PC-3 (cell line): ENCODE data around the gene NSMCE1. TPM values are rescaled to one million over a fixed set of nuclear protein-coding genes. Genes with fewer than 3 reads are reported as not detected.

Experiments used
- ATAC-seq: fragments of 200-7000 bp; cut with Tn5 transposase; 2 replicates; pipeline ENCODE4 v1.9.1; 2020; ENCODE audit warnings: mild to moderate bottlenecking, moderate library complexity
- BruUV-seq: library from RNA; stranded (reverse); fragments of 400-500 nt; replicated peaks from 2 replicates; lab custom pipeline; 2021; lab: Mats Ljungman, UMichigan
- CTCF ChIA-PET: fragments of 300-600 bp; sonication (Branson Sonifier 250); formaldehyde crosslinking; loops from one replicate; lab custom pipeline; 2022; ENCODE audit warnings: antibody characterized with exemption; lab: Charles Lee
- POLR2A ChIA-PET: fragments of 300-600 bp; sonication (Branson Sonifier 250); formaldehyde crosslinking; loops from one replicate; lab custom pipeline; 2022; ENCODE audit warnings: antibody characterized with exemption; ENCODE audit not compliant: unreplicated experiment; lab: Charles Lee
- DNase-seq: peaks from one replicate; pipeline ENCODE4 v3.0.0-alpha.2; 2015
- H2AFZ ChIP-seq: fragments of 300-600 bp; sonication (generic); 2 replicates; pipeline ENCODE4 v1.6.0; 2016; ENCODE audit warnings: antibody characterized with exemption, low read length
- H3F3A ChIP-seq: fragments of 300-600 bp; sonication (generic); one replicate; pipeline ENCODE4 v1.6.0; 2017; ENCODE audit warnings: antibody characterized with exemption, low read length, control low read depth, mild to moderate bottlenecking; ENCODE audit not compliant: unreplicated experiment
- H3K27ac ChIP-seq: fragments of 300-600 bp; sonication (generic); 2 replicates; pipeline ENCODE4 v1.5.1; 2016; ENCODE audit warnings: mild to moderate bottlenecking, low read length
- H3K27me3 ChIP-seq: fragments of 300-600 bp; sonication (generic); 2 replicates; pipeline ENCODE4 v1.6.1; 2016; ENCODE audit warnings: low read length, mixed read lengths
- H3K36me3 ChIP-seq: fragments of 300-600 bp; sonication (generic); 2 replicates; pipeline ENCODE4 v1.6.1; 2016; ENCODE audit warnings: low read depth, mixed run types, low read length, mixed read lengths
- H3K4me1 ChIP-seq: fragments of 300-600 bp; sonication (generic); 2 replicates; pipeline ENCODE4 v1.5.1; 2016; ENCODE audit warnings: low read length; ENCODE audit not compliant: insufficient read depth
- H3K4me2 ChIP-seq: fragments of 300-600 bp; sonication (generic); 2 replicates; pipeline ENCODE4 v1.6.0; 2016; ENCODE audit warnings: low read length
- H3K4me3 ChIP-seq: fragments of 300-600 bp; sonication (generic); 2 replicates; pipeline ENCODE4 v1.5.1; 2016; ENCODE audit warnings: mild to moderate bottlenecking, low read length, mixed read lengths
- H3K79me2 ChIP-seq: fragments of 300-600 bp; sonication (generic); 2 replicates; pipeline ENCODE4 v1.6.1; 2017; ENCODE audit warnings: low read length, mixed read lengths
- H3K9ac ChIP-seq: fragments of 300-600 bp; sonication (generic); 2 replicates; pipeline ENCODE4 v1.6.0; 2016; ENCODE audit warnings: mild to moderate bottlenecking, low read length
- H3K9me2 ChIP-seq: fragments of 300-600 bp; sonication (generic); replicated peaks from 2 replicates; pipeline ENCODE4 v1.6.1; 2016; ENCODE audit warnings: mixed run types, low read length, mixed read lengths
- H3K9me3 ChIP-seq: fragments of 300-600 bp; sonication (generic); 2 replicates; pipeline ENCODE4 v1.6.1; 2016; ENCODE audit warnings: low read length, mixed read lengths
- H4K20me1 ChIP-seq: fragments of 300-600 bp; sonication (generic); 2 replicates; pipeline ENCODE4 v1.6.1; 2016; ENCODE audit warnings: low read length, mixed read lengths
- EZH2 ChIP-seq: fragments of 300-600 bp; sonication (generic); IDR thresholded peaks from one replicate; pipeline ENCODE4 v1.6.1; 2017; ENCODE audit warnings: antibody characterized with exemption, mild to moderate bottlenecking, low read length; ENCODE audit not compliant: unreplicated experiment
- EZH2phosphoT487 ChIP-seq: fragments of 300-600 bp; sonication (generic); IDR thresholded peaks from 2 replicates; pipeline ENCODE4 v1.6.1; 2018; ENCODE audit warnings: mild to moderate bottlenecking, antibody characterized with exemption, low read length, borderline replicate concordance
- intact Hi-C: fragments of 100-400 bp; cut with micrococcal nuclease; formaldehyde crosslinking; loops from 2 replicates; pipeline ENCODE4 v1.9.0; 2023
- total RNA-seq: library from RNA; depleted of rRNA; stranded (reverse); fragments of >200 nt; gene quantifications from 2 replicates; pipeline ENCODE4 v1.2.3, GENCODE V29; 2014
- TF ChIP-seq, protein P1 (sequence below): fragments of 300-600 bp; sonication (generic); conservative IDR thresholded peaks from 2 replicates; pipeline ENCODE4 v1.5.1; 2017; ENCODE audit warnings: antibody characterized with exemption, low read depth, mild to moderate bottlenecking, low read length

The NSMCE1 gene
- total RNA-seq, 1 experiment from 2014 or later = 32.5 TPM

GRCh38 chr16:27224271-27224737, 44.3 kb downstream of the NSMCE1 start:
- no peaks in the 10 kb centered on the region for H3K79me2 ChIP-seq
- H3K4me3 ChIP-seq = no peak overlapping the region
- no peaks in the 10 kb centered on the region for H3K36me3 ChIP-seq
- H3K9ac ChIP-seq = no peak overlapping the region
- no peaks in the 10 kb centered on the region for H3F3A ChIP-seq
- no peaks in the 10 kb centered on the region for H3K9me2 ChIP-seq
- no peak overlapping the region for H2AFZ ChIP-seq
- no peak for TF ChIP-seq EZH2
- no peak for TF ChIP-seq EZH2phosphoT487
- TF ChIP-seq, protein P1, sequence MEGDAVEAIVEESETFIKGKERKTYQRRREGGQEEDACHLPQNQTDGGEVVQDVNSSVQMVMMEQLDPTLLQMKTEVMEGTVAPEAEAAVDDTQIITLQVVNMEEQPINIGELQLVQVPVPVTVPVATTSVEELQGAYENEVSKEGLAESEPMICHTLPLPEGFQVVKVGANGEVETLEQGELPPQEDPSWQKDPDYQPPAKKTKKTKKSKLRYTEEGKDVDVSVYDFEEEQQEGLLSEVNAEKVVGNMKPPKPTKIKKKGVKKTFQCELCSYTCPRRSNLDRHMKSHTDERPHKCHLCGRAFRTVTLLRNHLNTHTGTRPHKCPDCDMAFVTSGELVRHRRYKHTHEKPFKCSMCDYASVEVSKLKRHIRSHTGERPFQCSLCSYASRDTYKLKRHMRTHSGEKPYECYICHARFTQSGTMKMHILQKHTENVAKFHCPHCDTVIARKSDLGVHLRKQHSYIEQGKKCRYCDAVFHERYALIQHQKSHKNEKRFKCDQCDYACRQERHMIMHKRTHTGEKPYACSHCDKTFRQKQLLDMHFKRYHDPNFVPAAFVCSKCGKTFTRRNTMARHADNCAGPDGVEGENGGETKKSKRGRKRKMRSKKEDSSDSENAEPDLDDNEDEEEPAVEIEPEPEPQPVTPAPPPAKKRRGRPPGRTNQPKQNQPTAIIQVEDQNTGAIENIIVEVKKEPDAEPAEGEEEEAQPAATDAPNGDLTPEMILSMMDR = no peak
- no peaks in the 10 kb centered on the region for H3K27me3 ChIP-seq
- intact Hi-C loops = no loop called here
- no peak for DNase-seq
- no peak overlapping the region for H3K27ac ChIP-seq
- H4K20me1 ChIP-seq = no peaks in the 10 kb centered on the region
- no TSS peak for BruUV-seq
- no peak for ATAC-seq
- no peaks in the 10 kb centered on the region for H3K9me3 ChIP-seq
- ChIA-PET CTCF (no interaction called here), POLR2A (no interaction called here)
- H3K4me2 ChIP-seq = no peak overlapping the region
- no peaks in the 10 kb centered on the region for H3K4me1 ChIP-seq

DNA sequence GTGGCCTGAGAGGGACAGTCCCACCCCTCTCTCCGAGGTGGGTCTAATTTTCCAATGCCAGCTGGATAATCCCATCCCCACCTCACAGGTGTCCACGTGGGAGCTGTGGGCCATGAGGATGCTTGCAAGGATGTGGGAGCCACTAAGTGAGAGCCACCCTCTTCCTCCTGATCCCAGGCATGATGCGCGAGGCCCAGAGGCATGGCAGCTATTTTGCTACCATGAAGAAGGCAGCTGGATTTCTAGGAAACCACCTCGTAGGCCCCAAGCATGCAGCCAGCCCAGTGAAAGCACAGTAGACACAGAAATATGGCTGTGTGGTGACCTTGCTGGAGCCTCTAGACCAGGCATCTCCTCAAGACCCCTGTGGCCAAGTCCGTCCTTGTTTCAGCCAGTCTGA, 44.9 kb downstream of the NSMCE1 start:
- no peaks in the 10 kb centered on the region for H3K36me3 ChIP-seq
- H3K27ac ChIP-seq = no peak overlapping the region
- ChIA-PET CTCF (no interaction called here), POLR2A (no interaction called here)
- no peak overlapping the region for H3K9ac ChIP-seq
- H3K79me2 ChIP-seq = no peaks in the 10 kb centered on the region
- H3F3A ChIP-seq = no peaks in the 10 kb centered on the region
- H2AFZ ChIP-seq = no peak overlapping the region
- H3K4me2 ChIP-seq = no peak overlapping the region
- H4K20me1 ChIP-seq = no peaks in the 10 kb centered on the region
- no peak for ATAC-seq
- no peaks in the 10 kb centered on the region for H3K9me2 ChIP-seq
- BruUV-seq = no TSS peak
- no peaks in the 10 kb centered on the region for H3K9me3 ChIP-seq
- H3K27me3 ChIP-seq = no peaks in the 10 kb centered on the region
- TF ChIP-seq EZH2 (no peak), EZH2phosphoT487 (no peak)
- TF ChIP-seq, protein P1 = no peak
- no peak for DNase-seq
- no peak overlapping the region for H3K4me3 ChIP-seq
- H3K4me1 ChIP-seq = no peaks in the 10 kb centered on the region
- intact Hi-C loops = no loop called here

DNA sequence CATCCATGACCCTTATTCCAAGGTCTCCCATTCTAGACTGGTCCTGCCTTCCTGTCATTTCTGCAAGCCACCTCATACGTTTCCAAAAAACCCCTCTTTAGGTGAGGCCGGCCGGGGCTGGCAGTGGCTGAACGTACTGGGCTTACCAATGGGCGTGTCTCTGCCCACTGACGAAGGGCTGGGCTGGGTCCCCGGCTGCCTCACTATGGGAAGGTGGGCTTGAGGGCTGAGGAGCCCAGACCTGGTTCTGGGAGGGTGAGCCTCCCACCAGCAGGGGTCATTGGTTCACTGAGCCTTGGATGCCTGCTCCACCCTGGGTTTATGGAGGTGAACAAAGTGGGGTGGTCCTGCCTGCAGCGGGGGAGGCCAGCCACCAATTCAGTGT, 45.4 kb downstream of the NSMCE1 start:
- Histone ChIP-seq H3K4me1 (no peaks in the 10 kb centered on the region), H3K4me2 (no peak overlapping the region), H3K4me3 (no peak overlapping the region), H2AFZ (no peak overlapping the region), H3K9ac (no peak overlapping the region), H3K27ac (no peak overlapping the region), H3K9me3 (no peaks in the 10 kb centered on the region), H3K9me2 (no peaks in the 10 kb centered on the region), H3K79me2 (no peaks in the 10 kb centered on the region), H4K20me1 (no peaks in the 10 kb centered on the region), H3F3A (no peaks in the 10 kb centered on the region), H3K36me3 (no peaks in the 10 kb centered on the region), H3K27me3 (no peaks in the 10 kb centered on the region)
- POLR2A ChIA-PET = no interaction called here
- DNase-seq = no peak
- intact Hi-C loops = no loop called here
- no TSS peak for BruUV-seq
- TF ChIP-seq EZH2 (no peak), EZH2phosphoT487 (no peak)
- TF ChIP-seq, protein P1 = no peak
- CTCF ChIA-PET = no interaction called here
- no peak for ATAC-seq
